Nephron (organoid): ENCODE results near the gene SAP25.
"Not testable (repeated sequence)": the region's sequence is repeated elsewhere in the genome, so short reads cannot be mapped to it uniquely, and the experiment has no call there.

Experiments used
- H3K27ac Mint-ChIP-seq, 3 experiments: 2 replicates each; pipeline ENCODE4 v1.8.0; 2020; ENCODE audit warnings: mixed read lengths in 3 of 3, mild to moderate bottlenecking in 2 of 3, moderate library complexity in 1 of 3
- H3K27me3 Mint-ChIP-seq: 2 replicates; pipeline ENCODE4 v1.8.0; 2021; ENCODE audit warnings: low read depth, mild to moderate bottlenecking, moderate library complexity, mixed read lengths
- H3K36me3 Mint-ChIP-seq: 2 replicates; pipeline ENCODE4 v1.8.0; 2020; ENCODE audit warnings: low read depth, mixed read lengths
- H3K4me1 Mint-ChIP-seq: 2 replicates; pipeline ENCODE4 v1.8.0; 2020; ENCODE audit warnings: mixed read lengths
- H3K4me3 Mint-ChIP-seq, 3 experiments: 2 replicates each; pipeline ENCODE4 v1.8.0; 2020; ENCODE audit warnings: mild to moderate bottlenecking in 3 of 3, mixed read lengths in 3 of 3, moderate library complexity in 2 of 3
- H3K9me3 Mint-ChIP-seq: 2 replicates; pipeline ENCODE4 v1.8.0; 2020; ENCODE audit warnings: mixed read lengths
- CTCF ChIP-seq, 3 experiments: fragments of 200-600 bp; sonication (generic); IDR thresholded peaks; one replicate each; pipeline ENCODE4 v1.5.0; 2021; ENCODE audit warnings: antibody characterized with exemption in 3 of 3; ENCODE audit not compliant: unreplicated experiment in 3 of 3

SAP25 gene

GRCh38 chr7:100567751-100568175 lies 5.9 kb downstream of the SAP25 start:
- no peak for TF ChIP-seq CTCF (IDR thresholded peaks at IDR 0.05; ENCODE audit: unreplicated experiment in 3 of 3)
- Mint-ChIP-seq H3K27ac (no peak overlapping the region), H3K27me3 (peaks cover 28% of the 10 kb centered on the region), H3K4me3 (no peak overlapping the region), H3K9me3 (no peaks in the 10 kb centered on the region), H3K4me1 (peaks cover 29% of the 10 kb centered on the region), H3K36me3 (peaks cover 5% of the 10 kb centered on the region)

GRCh38 chr7:100567031-100567730 lies 6.5 kb downstream of the SAP25 start:
- H3K27ac Mint-ChIP-seq = peak overlapping the region; percentile 5 to 38 (median 10)
- peak overlapping the region in 1 of 3 experiments; percentile 2 for H3K4me3 Mint-ChIP-seq
- no peaks in the 10 kb centered on the region for H3K9me3 Mint-ChIP-seq
- H3K36me3 Mint-ChIP-seq = peaks cover 6% of the 10 kb centered on the region
- TF ChIP-seq CTCF (IDR thresholded peaks at IDR 0.05; ENCODE audit: unreplicated experiment in 3 of 3) = no peak
- peaks cover 24% of the 10 kb centered on the region for H3K27me3 Mint-ChIP-seq
- H3K4me1 Mint-ChIP-seq = peaks cover 29% of the 10 kb centered on the region

- Mint-ChIP-seq H3K4me1 (peaks cover 23% of the 10 kb centered on the region), H3K9me3 (no peaks in the 10 kb centered on the region), H3K36me3 (peaks cover 6% of the 10 kb centered on the region), H3K27me3 (peaks cover 13% of the 10 kb centered on the region), H3K27ac (peak overlapping the region in 1 of 3 experiments; percentile 38), H3K4me3 (no peak overlapping the region)
- no peak for TF ChIP-seq CTCF (IDR thresholded peaks at IDR 0.05; ENCODE audit: unreplicated experiment in 3 of 3)
Observed at GRCh38 chr7:100566018-100566531, 7.6 kb downstream of the SAP25 start.

GRCh38 chr7:100565133-100565571 lies 8.5 kb downstream of the SAP25 start:
- Mint-ChIP-seq H3K9me3 (no peaks in the 10 kb centered on the region), H3K27me3 (peaks cover 9% of the 10 kb centered on the region), H3K4me3 (no peak overlapping the region), H3K27ac (no peak overlapping the region), H3K36me3 (peaks cover 6% of the 10 kb centered on the region), H3K4me1 (peaks cover 23% of the 10 kb centered on the region)
- TF ChIP-seq CTCF (IDR thresholded peaks at IDR 0.05; ENCODE audit: unreplicated experiment in 3 of 3) = no peak

GRCh38 chr7:100564405-100564804 lies 9.3 kb downstream of the SAP25 start:
- Mint-ChIP-seq H3K4me1 (peaks cover 22% of the 10 kb centered on the region), H3K27ac (peak overlapping the region in 1 of 3 experiments; percentile 17)
- not testable (repeated sequence) for H3K36me3 Mint-ChIP-seq, H3K4me3 Mint-ChIP-seq, H3K9me3 Mint-ChIP-seq, H3K27me3 Mint-ChIP-seq

- Mint-ChIP-seq H3K27ac (no peak overlapping the region), H3K4me1 (peaks cover 17% of the 10 kb centered on the region), H3K27me3 (peaks cover 3% of the 10 kb centered on the region), H3K4me3 (no peak overlapping the region), H3K9me3 (no peaks in the 10 kb centered on the region), H3K36me3 (peaks cover 6% of the 10 kb centered on the region)
- TF ChIP-seq CTCF (IDR thresholded peaks at IDR 0.05; ENCODE audit: unreplicated experiment in 3 of 3) = peak; percentile 91 to 93 (median 92)
Observed at GRCh38 chr7:100563809-100564400, 9.8 kb downstream of the SAP25 start.
